Retinal pigment epithelial cell (primary cell): ENCODE measurements around the gene SYT2.

Experiments
- DNase-seq: peaks from one replicate; pipeline ENCODE4 v3.0.0-alpha.2; 2010; ENCODE audit warnings: low read depth
- H3K4me3 ChIP-seq: 2 replicates; pipeline ENCODE4 v1.5.1; 2011; ENCODE audit warnings: mild to moderate bottlenecking, low read length, control low read depth, moderate library complexity
- TF ChIP-seq, protein P1 (sequence below): conservative IDR thresholded peaks from 2 replicates; pipeline ENCODE4 v1.5.1; 2011; ENCODE audit warnings: low read depth, low read length, control low read depth, inconsistent platforms

SYT2 gene

DNA sequence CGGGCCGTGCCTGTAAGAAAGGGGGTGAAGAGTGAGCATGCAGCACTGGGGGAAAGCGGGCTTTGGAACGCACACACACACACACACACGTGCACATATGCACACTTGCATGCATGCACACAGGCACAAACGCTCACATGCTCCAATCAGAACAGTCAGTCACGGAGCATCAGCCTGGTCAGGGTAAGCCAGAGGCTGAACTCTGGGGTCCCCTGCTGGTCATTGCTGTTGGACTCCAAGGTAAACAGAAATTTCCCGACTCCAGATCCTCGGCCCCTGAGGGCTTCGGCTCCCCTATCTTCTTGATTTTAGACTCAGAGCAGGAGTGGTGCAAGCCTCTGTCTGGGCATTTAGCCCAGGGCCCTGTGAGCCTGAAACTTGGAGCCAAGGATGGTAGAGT lies 54.2 kb downstream of the SYT2 start:
- no peak overlapping the region for H3K4me3 ChIP-seq
- no peak for DNase-seq
- TF ChIP-seq, protein P1, sequence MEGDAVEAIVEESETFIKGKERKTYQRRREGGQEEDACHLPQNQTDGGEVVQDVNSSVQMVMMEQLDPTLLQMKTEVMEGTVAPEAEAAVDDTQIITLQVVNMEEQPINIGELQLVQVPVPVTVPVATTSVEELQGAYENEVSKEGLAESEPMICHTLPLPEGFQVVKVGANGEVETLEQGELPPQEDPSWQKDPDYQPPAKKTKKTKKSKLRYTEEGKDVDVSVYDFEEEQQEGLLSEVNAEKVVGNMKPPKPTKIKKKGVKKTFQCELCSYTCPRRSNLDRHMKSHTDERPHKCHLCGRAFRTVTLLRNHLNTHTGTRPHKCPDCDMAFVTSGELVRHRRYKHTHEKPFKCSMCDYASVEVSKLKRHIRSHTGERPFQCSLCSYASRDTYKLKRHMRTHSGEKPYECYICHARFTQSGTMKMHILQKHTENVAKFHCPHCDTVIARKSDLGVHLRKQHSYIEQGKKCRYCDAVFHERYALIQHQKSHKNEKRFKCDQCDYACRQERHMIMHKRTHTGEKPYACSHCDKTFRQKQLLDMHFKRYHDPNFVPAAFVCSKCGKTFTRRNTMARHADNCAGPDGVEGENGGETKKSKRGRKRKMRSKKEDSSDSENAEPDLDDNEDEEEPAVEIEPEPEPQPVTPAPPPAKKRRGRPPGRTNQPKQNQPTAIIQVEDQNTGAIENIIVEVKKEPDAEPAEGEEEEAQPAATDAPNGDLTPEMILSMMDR = peak; percentile 43

DNA sequence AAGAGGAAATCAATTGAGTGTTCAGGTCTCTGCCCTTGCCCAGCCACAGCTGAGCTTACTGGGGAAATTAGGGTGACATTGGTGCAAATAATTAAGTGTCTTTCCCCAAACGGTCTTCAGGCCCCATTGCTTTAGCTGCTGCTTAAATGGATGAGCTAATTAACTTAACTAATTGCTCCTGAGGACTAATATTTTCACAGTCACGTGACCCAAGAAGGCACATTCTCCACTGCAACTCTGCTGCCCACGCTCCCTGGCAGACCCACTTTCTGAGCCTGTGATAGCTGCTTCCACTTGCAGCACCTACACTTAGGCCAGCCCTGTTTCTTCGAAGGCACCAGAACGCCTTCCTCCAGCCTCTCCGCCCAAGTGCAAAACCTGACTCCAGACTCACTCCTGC lies 56.2 kb downstream of the SYT2 start:
- TF ChIP-seq, protein P1 = no peak
- H3K4me3 ChIP-seq = no peak overlapping the region
- no peak for DNase-seq

DNA sequence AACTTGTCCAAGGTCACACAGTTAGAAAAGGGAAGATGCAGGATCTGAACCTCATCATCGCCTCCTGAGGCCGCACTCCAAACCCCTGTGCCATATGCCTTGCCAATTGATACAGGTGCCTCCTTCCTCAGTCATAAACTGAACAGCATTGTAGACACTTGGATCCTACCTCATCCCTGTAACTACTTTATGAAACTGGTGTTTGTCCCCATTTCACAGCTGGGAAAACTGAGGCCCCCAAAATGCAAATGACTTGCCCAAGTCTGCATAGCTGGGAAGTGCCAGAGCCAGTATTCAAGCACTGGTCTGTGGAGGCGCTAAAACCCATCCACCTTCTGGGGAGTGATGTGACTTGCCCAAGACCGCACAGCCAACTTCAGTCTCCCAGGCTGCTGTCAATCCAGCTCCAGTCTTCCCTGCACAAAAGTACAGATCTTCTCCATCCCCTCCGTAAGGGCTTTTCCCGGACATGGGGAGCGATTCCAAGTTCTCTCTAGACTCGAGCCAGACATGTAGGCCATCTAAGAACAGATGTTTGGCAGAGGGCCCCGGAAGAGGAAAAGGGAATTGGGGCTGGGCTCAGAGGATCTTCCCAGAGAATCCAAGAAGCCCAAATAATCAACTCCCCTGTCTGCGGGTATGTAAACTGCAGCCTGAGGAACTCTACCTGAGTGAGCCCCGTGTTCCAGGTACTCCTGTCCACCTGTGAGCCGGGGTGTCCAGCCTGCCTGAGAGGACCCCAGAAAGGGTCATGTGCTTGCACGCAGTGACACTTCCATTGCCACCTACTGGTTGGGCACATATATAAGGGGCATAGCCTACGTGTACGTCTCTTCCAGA lies 60.5 kb downstream of the SYT2 start:
- TF ChIP-seq, protein P1 = no peak
- no peak overlapping the region for H3K4me3 ChIP-seq
- no peak for DNase-seq

DNA sequence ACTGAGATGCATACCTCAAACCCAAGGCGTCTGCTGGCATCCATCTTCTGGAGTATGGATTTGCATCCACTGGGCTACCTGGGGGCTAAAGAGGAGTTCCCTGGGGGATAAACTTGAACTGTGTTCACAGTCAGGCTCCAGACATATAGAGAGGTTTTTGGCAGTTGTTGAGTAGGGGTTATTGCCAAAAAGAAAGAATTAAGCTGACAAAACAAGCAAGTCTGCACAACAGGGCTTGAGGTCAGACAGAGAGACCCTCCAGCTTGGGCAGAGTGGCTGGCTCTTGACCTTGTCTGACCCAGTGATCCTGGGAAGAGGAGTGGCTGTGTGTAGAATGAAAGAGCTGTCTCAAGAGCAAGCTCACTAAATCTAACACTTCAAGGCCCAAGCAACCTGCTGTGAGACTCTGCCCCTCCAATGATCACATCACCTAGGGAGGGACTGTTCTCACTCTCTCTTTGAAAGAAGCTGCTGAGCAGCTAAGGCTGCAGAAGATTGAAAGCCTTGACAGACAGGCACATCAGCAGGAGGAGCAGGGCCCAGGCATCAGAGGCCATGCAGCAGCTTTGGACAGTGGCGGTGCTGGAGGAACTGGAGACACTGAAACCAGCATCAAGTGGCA lies 61.5 kb downstream of the SYT2 start:
- no peak overlapping the region for H3K4me3 ChIP-seq
- DNase-seq = no peak
- TF ChIP-seq, protein P1 = no peak

DNA sequence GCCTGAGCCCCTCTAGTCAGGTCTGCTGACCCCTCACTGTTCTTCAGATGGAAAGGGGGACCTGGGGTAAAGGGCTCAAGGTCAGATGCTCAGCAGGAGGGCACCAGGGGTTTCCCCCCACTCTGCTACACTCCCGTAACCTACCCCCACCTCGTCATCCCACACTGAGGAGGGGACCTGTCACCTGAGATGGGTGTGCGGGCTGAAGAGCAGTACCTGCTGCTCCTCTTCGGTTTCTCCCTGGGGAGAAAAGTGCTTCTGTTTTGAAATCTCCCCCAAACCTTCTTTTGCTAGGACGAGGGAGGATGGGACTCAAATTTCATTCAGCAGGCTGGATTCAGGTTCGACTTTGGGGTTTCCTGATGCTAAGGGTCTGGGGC lies 65.2 kb downstream of the SYT2 start:
- H3K4me3 ChIP-seq = no peak overlapping the region
- no peak for DNase-seq
- TF ChIP-seq, protein P1 = no peak

DNA sequence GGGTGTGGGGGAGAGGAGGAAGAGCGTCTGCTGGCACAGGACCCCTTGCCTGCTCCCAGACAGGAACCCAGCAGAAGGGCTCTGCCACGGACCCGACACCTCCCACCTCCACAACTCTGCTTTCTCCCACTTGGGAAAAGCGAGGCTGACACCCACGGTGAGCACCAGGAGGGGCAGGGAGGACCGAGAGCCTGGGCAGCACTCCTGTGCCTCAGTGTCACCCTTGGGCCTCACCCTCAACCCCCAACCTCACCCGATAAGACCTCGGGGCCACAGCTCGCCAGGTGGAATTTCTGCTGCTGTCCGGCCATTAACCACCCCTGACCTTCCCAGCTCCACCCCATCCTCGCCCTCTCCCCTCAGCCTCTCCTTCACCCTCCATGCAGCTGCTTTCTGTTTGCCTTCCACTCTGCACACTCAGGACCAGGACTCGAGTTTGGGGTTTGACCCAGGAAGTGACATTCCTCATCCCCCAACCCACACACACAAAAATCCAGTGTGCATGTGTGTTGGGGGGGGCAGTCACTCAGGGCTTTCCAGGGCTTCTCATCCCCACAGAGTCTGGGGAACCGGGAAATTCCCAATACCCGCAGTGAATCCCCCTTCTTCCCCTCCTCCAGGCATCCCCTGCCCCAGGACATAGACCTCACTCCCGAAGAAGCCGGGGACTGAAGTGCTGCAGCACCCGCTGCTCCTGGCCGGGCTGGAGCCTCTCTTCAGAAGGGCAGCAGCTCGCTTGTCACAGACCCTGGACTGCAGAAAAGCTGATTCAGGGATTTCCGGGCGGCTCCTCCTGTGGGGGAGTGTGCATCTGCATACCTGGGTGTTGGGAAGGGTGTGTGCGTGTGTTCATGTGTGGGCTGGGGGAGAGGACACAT lies 65.8 kb downstream of the SYT2 start:
- TF ChIP-seq, protein P1 = no peak
- no peak overlapping the region for H3K4me3 ChIP-seq
- DNase-seq = no peak
